ENCODE data around the gene TRIM46.
"Not testable (repeated sequence)": the region's sequence is repeated elsewhere in the genome, so short reads cannot be mapped to it uniquely, and the experiment has no call there.

DNA sequence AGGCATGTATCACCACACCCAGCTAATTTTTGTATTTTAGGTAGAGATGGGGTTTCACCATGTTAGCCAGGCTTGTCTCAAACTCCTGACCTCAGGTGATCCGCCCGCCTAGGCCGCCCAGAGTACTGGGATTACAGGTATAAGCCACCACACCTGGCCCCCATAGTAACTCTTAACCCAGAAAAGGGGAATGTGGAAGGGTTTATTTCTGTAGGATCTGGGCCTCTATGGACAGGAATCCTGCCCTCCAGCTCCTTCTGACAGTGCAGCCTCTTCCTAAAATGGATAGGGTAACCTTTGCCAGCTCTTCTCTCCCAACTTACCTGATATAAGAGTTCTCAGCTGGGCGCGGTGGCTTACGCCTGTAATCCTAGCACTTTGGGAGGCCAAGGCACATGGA is 11.0 kb upstream of the TRIM46 start:
- not testable (repeated sequence) for TF ChIP-seq POLR2A, EP300 (IDR thresholded peaks at IDR 0.05)
- TF ChIP-seq, protein P1, sequence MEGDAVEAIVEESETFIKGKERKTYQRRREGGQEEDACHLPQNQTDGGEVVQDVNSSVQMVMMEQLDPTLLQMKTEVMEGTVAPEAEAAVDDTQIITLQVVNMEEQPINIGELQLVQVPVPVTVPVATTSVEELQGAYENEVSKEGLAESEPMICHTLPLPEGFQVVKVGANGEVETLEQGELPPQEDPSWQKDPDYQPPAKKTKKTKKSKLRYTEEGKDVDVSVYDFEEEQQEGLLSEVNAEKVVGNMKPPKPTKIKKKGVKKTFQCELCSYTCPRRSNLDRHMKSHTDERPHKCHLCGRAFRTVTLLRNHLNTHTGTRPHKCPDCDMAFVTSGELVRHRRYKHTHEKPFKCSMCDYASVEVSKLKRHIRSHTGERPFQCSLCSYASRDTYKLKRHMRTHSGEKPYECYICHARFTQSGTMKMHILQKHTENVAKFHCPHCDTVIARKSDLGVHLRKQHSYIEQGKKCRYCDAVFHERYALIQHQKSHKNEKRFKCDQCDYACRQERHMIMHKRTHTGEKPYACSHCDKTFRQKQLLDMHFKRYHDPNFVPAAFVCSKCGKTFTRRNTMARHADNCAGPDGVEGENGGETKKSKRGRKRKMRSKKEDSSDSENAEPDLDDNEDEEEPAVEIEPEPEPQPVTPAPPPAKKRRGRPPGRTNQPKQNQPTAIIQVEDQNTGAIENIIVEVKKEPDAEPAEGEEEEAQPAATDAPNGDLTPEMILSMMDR (IDR thresholded peaks at IDR 0.05): not testable (repeated sequence)

Measured in tibial nerve (tissue), 4 donors.